Astrocyte (in vitro differentiated cells and primary cell): Measurements from ENCODE around the gene GPR61. TPM values are rescaled to one million over a fixed set of nuclear protein-coding genes. Genes with fewer than 3 reads are reported as not detected.

Source experiments
- DNase-seq: peaks from one replicate; pipeline ENCODE4 v3.0.0-alpha.2; 2010; ENCODE audit warnings: low read depth
- FAIRE-seq: peaks from 2 replicates; lab custom pipeline; 2011; peaks lifted over from hg19 to GRCh38; lab: Jason Lieb, UNC
- H2AFZ ChIP-seq: 2 replicates; pipeline ENCODE4 v1.6.0; 2012; ENCODE audit warnings: low read depth, low read length, inconsistent platforms
- H3K27ac ChIP-seq: 2 replicates; pipeline ENCODE4 v1.5.1; 2011; ENCODE audit warnings: low read depth, low read length, inconsistent platforms
- H3K27me3 ChIP-seq: 2 replicates; pipeline ENCODE4 v1.6.0; 2011; ENCODE audit warnings: low read length, inconsistent platforms; ENCODE audit not compliant: insufficient read depth
- H3K36me3 ChIP-seq: 2 replicates; pipeline ENCODE4 v1.5.1; 2011; ENCODE audit warnings: low read length, inconsistent platforms; ENCODE audit not compliant: insufficient read depth
- H3K4me1 ChIP-seq: 2 replicates; pipeline ENCODE4 v1.5.1; 2011; ENCODE audit warnings: low read length, inconsistent platforms; ENCODE audit not compliant: insufficient read depth
- H3K4me2 ChIP-seq: 2 replicates; pipeline ENCODE4 v1.6.0; 2012; ENCODE audit warnings: low read length, inconsistent platforms
- H3K4me3 ChIP-seq: 2 replicates; pipeline ENCODE4 v1.5.1; 2011; ENCODE audit warnings: low read depth, mild to moderate bottlenecking, low read length, inconsistent platforms; ENCODE audit not compliant: insufficient read depth
- H3K79me2 ChIP-seq: 2 replicates; pipeline ENCODE4 v1.6.0; 2012; ENCODE audit warnings: mild to moderate bottlenecking, low read length, inconsistent platforms; ENCODE audit not compliant: insufficient read depth
- H3K9ac ChIP-seq: 2 replicates; pipeline ENCODE4 v1.6.0; 2012; ENCODE audit warnings: mild to moderate bottlenecking, low read length, inconsistent platforms
- H3K9me3 ChIP-seq: 2 replicates; pipeline ENCODE4 v1.5.1; 2012; ENCODE audit warnings: low read depth, mild to moderate bottlenecking, low read length, inconsistent platforms; ENCODE audit not compliant: insufficient read depth
- H4K20me1 ChIP-seq: 2 replicates; pipeline ENCODE4 v1.6.0; 2012; ENCODE audit warnings: low read length, inconsistent platforms; ENCODE audit not compliant: insufficient read depth
- H3K27ac Mint-ChIP-seq: one replicate; pipeline ENCODE4 v1.8.0; 2021; ENCODE audit warnings: mild to moderate bottlenecking, mixed read lengths; ENCODE audit not compliant: unreplicated experiment
- H3K27me3 Mint-ChIP-seq: one replicate; pipeline ENCODE4 v1.8.0; 2021; ENCODE audit warnings: low read depth, mixed read lengths; ENCODE audit not compliant: unreplicated experiment
- H3K36me3 Mint-ChIP-seq: one replicate; pipeline ENCODE4 v1.8.0; 2021; ENCODE audit warnings: low read depth, mixed read lengths; ENCODE audit not compliant: unreplicated experiment
- H3K4me1 Mint-ChIP-seq: one replicate; pipeline ENCODE4 v1.8.0; 2021; ENCODE audit warnings: low read depth, mixed read lengths; ENCODE audit not compliant: unreplicated experiment
- H3K4me3 Mint-ChIP-seq: one replicate; pipeline ENCODE4 v1.8.0; 2021; ENCODE audit warnings: mild to moderate bottlenecking, moderate library complexity, mixed read lengths; ENCODE audit not compliant: unreplicated experiment
- H3K9me3 Mint-ChIP-seq: one replicate; pipeline ENCODE4 v1.8.0; 2021; ENCODE audit warnings: mild to moderate bottlenecking, mixed read lengths; ENCODE audit not compliant: unreplicated experiment
- EZH2 ChIP-seq: IDR thresholded peaks from 2 replicates; pipeline ENCODE4 v1.6.1; 2012; ENCODE audit warnings: mild to moderate bottlenecking, low read length, inconsistent platforms; ENCODE audit not compliant: insufficient read depth
- total RNA-seq: library from RNA; stranded (reverse); gene quantifications from 2 replicates; pipeline ENCODE4 v1.2.1, GENCODE V29; 2021
- TF ChIP-seq, protein P1 (sequence below): IDR thresholded peaks from 2 replicates; pipeline ENCODE4 v1.5.1; 2011; ENCODE audit warnings: low read depth, mild to moderate bottlenecking, inconsistent platforms, low read length, moderate library complexity; ENCODE audit not compliant: insufficient read depth

Gene GPR61
- total RNA-seq, 1 donor from 2014 or later = not detected

DNA sequence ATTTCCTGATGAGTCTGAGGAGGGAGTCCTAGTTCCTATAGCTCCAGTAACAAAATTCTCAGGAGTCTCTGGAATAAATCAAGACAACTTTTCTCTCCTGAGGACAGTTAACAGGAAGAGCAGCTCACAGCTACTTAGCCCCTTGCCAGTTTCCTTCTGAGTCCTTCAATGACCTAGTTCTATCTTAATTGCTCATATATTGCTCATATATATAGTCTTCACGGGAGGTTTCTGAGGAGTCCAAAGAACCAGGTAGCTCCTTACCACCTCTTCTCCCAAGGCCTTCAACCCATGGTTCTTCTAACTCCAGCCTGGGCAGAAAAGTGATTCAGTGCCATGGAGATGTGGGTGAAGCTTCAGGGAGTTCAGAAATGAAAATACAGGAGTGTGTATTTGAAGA lies 34.7 kb upstream of the GPR61 start:
- Histone ChIP-seq H2AFZ (no peak overlapping the region), H3K27ac (no peak overlapping the region), H3K79me2 (no peaks in the 10 kb centered on the region), H3K9ac (no peak overlapping the region), H3K36me3 (no peaks in the 10 kb centered on the region), H3K4me3 (no peak overlapping the region), H3K27me3 (no peaks in the 10 kb centered on the region), H3K4me2 (no peak overlapping the region), H3K4me1 (peaks cover 2% of the 10 kb centered on the region), H4K20me1 (peaks cover 12% of the 10 kb centered on the region), H3K9me3 (no peaks in the 10 kb centered on the region)
- no peak for TF ChIP-seq EZH2
- TF ChIP-seq, protein P1, sequence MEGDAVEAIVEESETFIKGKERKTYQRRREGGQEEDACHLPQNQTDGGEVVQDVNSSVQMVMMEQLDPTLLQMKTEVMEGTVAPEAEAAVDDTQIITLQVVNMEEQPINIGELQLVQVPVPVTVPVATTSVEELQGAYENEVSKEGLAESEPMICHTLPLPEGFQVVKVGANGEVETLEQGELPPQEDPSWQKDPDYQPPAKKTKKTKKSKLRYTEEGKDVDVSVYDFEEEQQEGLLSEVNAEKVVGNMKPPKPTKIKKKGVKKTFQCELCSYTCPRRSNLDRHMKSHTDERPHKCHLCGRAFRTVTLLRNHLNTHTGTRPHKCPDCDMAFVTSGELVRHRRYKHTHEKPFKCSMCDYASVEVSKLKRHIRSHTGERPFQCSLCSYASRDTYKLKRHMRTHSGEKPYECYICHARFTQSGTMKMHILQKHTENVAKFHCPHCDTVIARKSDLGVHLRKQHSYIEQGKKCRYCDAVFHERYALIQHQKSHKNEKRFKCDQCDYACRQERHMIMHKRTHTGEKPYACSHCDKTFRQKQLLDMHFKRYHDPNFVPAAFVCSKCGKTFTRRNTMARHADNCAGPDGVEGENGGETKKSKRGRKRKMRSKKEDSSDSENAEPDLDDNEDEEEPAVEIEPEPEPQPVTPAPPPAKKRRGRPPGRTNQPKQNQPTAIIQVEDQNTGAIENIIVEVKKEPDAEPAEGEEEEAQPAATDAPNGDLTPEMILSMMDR = no peak
- peaks cover 6% of the 10 kb centered on the region for H3K9me3 Mint-ChIP-seq
- H3K4me3 Mint-ChIP-seq = no peak overlapping the region
- peaks cover 17% of the 10 kb centered on the region for H3K27me3 Mint-ChIP-seq
- H3K4me1 Mint-ChIP-seq = peaks cover 38% of the 10 kb centered on the region
- peaks cover 2% of the 10 kb centered on the region for H3K36me3 Mint-ChIP-seq
- no peak for DNase-seq
- FAIRE-seq = no peak
- H3K27ac Mint-ChIP-seq = no peak overlapping the region

DNA sequence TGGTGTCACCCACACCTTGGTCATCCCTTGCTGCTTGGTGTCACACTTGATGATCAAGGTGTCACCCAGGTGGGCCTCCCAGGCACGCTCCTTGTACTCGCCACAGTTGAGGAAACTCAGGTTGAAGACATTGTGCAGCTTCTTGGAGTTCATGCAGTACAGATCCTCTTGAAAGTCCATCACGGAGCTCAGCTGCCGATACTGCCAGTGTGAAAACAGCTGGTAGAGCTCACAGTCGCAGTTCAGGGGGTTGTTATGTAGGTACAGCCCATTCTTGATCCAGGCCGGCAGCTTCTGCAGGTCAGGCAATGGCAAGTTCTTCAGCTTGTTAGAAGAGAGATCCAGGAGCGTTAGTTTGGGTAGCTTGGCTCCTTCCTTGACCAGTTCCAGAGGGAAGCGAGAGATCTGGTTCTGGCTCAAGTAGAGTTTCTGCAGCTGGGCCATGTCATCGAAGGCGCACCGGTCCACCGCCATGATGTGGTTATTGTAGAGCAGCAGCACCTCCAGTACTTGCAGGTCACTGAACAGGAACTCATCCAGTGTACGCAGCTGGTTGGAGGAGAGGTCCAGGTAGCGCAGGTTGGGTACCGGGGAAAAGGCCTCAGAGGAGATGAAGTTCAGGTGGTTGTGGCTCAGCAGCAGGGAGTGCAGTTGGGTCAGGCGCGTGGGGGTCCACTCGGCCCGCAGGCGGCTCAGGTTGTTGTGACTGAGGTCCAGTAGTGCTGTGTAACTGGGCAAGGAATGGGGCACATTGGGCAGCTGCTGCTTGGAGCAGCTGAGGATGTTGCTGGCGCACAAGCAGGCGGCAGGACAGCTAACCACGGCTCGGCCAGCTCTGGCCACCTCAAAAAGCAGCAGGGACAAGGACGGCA lies 31.4 kb upstream of the GPR61 start:
- DNase-seq (no peak), FAIRE-seq (no peak)
- H3K4me2 ChIP-seq = no peak overlapping the region
- no peaks in the 10 kb centered on the region for H3K9me3 ChIP-seq
- peaks cover 5% of the 10 kb centered on the region for H3K27me3 ChIP-seq
- H3K9ac ChIP-seq = no peak overlapping the region
- no peaks in the 10 kb centered on the region for H3K36me3 ChIP-seq
- H3K27ac ChIP-seq = no peak overlapping the region
- peaks cover 2% of the 10 kb centered on the region for H3K36me3 Mint-ChIP-seq
- peaks cover 9% of the 10 kb centered on the region for H3K4me1 Mint-ChIP-seq
- TF ChIP-seq EZH2 = no peak
- TF ChIP-seq, protein P1 = no peak
- no peaks in the 10 kb centered on the region for H3K79me2 ChIP-seq
- H3K4me3 ChIP-seq = no peak overlapping the region
- H3K27ac Mint-ChIP-seq = peak overlapping the region; percentile 20
- H3K27me3 Mint-ChIP-seq = peaks cover 35% of the 10 kb centered on the region
- no peaks in the 10 kb centered on the region for H4K20me1 ChIP-seq
- H3K4me3 Mint-ChIP-seq = peak overlapping the region; percentile 76
- peaks cover 3% of the 10 kb centered on the region for H3K4me1 ChIP-seq
- H2AFZ ChIP-seq = no peak overlapping the region
- peaks cover 6% of the 10 kb centered on the region for H3K9me3 Mint-ChIP-seq

DNA sequence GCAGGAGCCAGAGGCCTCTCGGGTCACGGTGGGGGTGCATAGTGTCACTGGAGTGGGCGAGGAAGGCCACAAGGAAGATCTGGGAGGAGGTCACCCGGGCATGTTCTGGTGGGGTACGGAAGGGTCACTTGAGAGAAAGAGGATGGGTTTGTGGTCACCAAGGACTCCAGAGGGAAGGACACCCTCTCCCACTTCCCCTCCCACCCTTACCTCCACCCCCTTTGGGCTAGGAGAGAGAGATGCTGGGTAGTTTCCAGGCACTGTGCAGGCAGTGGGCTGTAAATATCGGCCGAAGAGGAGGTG lies 30.8 kb upstream of the GPR61 start:
- peaks cover 5% of the 10 kb centered on the region for H3K27me3 ChIP-seq
- H3K4me3 Mint-ChIP-seq = peak overlapping the region; percentile 76
- H3K9me3 Mint-ChIP-seq = peaks cover 6% of the 10 kb centered on the region
- peaks cover 35% of the 10 kb centered on the region for H3K27me3 Mint-ChIP-seq
- no peak for TF ChIP-seq EZH2
- TF ChIP-seq, protein P1 = no peak
- peak overlapping the region; percentile 74 for H3K9ac ChIP-seq
- FAIRE-seq (no peak), DNase-seq (no peak)
- peak overlapping the region; percentile 69 for H2AFZ ChIP-seq
- H3K79me2 ChIP-seq = no peaks in the 10 kb centered on the region
- H3K4me2 ChIP-seq = peak overlapping the region; percentile 99
- no peak overlapping the region for H3K4me3 ChIP-seq
- H3K9me3 ChIP-seq = no peaks in the 10 kb centered on the region
- no peaks in the 10 kb centered on the region for H4K20me1 ChIP-seq
- H3K4me1 ChIP-seq = peaks cover 3% of the 10 kb centered on the region
- H3K27ac Mint-ChIP-seq = peak overlapping the region; percentile 20
- H3K4me1 Mint-ChIP-seq = peaks cover 9% of the 10 kb centered on the region
- peaks cover 2% of the 10 kb centered on the region for H3K36me3 Mint-ChIP-seq
- H3K36me3 ChIP-seq = no peaks in the 10 kb centered on the region
- H3K27ac ChIP-seq = no peak overlapping the region
